ENCODE results near the gene NBEA. TPM values are rescaled to one million over a fixed set of nuclear protein-coding genes. Genes with fewer than 3 reads are reported as not detected.

Gene NBEA
- total RNA-seq = 12.0 TPM

DNA sequence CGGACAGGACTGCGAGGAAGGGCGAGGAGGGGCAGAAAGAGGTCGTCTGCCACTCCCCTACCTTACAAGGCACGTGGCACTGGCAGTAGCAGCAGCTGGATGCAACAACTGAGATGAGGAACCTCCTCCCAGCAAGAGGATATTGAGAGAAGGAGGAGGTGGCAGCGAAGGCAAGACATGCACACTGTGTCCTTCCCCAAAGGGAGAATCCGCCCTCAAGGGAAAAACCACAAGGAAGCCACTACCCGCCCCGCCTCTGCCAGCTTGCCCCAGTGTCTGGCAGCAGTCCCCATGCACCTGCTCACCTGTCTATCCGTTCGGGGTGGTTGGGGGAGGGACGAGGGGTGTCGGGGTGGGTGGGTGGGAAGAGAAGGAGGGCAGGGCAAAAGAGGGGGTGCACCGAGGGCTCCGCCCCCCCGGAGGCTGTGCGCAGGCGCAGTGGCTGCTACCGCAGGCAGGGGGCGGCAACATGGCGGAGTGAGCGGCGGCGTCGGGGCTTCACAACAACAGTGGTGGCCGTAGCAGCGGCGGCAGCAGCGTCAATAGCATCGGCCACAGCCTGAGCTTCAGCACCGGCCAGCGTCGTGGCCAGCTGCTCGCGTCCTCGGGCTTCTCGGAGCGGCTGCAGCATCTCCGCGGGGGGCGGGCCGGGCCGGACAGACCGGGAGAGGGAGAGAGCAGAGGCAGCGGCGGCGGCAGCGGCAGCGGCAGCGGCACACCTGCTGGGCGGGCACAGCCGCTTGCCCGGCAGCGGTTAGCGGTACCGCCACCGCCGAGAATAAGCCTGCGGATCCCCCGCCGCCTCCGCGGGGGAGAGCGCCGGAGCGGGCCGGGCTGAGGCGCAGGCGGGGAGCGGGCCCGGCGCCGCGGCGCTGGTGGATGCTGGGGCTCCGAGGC is at the start of gene NBEA:
Gene NBEA, plus strand, starts transcription at position 436 of the 897 bp plus-strand sequence. CDS start 551 bp downstream, outside the sequence.
- Histone ChIP-seq H3K9me3 (no peaks in the 10 kb centered on the region), H3K27me3 (no peaks in the 10 kb centered on the region), H3K27ac (peak within 1 kb of the TSS; percentile 90), H3K36me3 (no peaks in the 10 kb centered on the region), H3K4me1 (peaks cover 23% of the 10 kb centered on the region), H3K4me3 (peak within 1 kb of the TSS; percentile 83 to 85)
- TF ChIP-seq POLR2A (IDR thresholded peaks at IDR 0.05) (peak in 1 of 2 donors; percentile 43), CTCF (IDR thresholded peaks at IDR 0.05) (peak in 1 of 3 experiments; percentile 35), POLR2AphosphoS5 (IDR thresholded peaks at IDR 0.05; ENCODE audit: insufficient read depth in 1 of 2, low read depth in 1 of 2) (peak in 1 of 2 donors; percentile 75)
- intact Hi-C loops (cut with DNase I) = no loop called here
- DNase-seq (ENCODE audit: extremely low spot score in 2 of 2) = no peak

GRCh38 chr13:34894756-34895155 is 47.3 kb upstream of the NBEA start:
- Histone ChIP-seq H3K9me3 (no peaks in the 10 kb centered on the region), H3K27me3 (no peaks in the 10 kb centered on the region), H3K4me1 (no peaks in the 10 kb centered on the region), H3K4me3 (no peak overlapping the region), H3K36me3 (no peaks in the 10 kb centered on the region), H3K27ac (no peak overlapping the region)
- no peak for DNase-seq (ENCODE audit: extremely low spot score in 2 of 2)
- TF ChIP-seq CTCF (IDR thresholded peaks at IDR 0.05) = no peak
- no peak for TF ChIP-seq POLR2AphosphoS5 (IDR thresholded peaks at IDR 0.05; ENCODE audit: insufficient read depth in 1 of 2, low read depth in 1 of 2)
- TF ChIP-seq POLR2A (IDR thresholded peaks at IDR 0.05) = no peak
- intact Hi-C loops (cut with DNase I) = no loop called here

DNA sequence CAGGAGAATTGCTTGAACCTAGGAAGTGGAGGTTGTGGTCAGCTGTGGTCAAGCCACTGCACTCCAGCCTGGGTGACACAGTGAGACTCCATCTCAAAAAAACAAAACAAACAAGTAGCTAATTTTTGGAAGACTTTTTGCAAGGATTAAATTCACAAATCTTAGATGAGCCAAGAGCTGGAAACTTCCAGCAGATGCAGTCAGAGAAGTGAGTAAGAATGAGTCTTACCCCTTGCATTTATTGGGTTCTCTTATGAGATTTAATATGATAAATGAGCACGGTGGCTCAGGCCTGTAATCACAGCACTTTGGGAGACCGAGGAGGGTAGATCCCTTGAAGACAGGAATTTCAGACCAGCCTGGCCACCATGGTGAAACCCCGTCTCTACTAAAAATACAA is 44.9 kb upstream of the NBEA start:
- no peak for DNase-seq (ENCODE audit: extremely low spot score in 2 of 2)
- H3K4me1 ChIP-seq = no peaks in the 10 kb centered on the region
- no peak overlapping the region for H3K4me3 ChIP-seq
- no peaks in the 10 kb centered on the region for H3K27me3 ChIP-seq
- intact Hi-C loops (cut with DNase I) = no loop called here
- no peaks in the 10 kb centered on the region for H3K9me3 ChIP-seq
- no peaks in the 10 kb centered on the region for H3K36me3 ChIP-seq
- no peak overlapping the region for H3K27ac ChIP-seq
- TF ChIP-seq POLR2A (IDR thresholded peaks at IDR 0.05) (no peak), CTCF (IDR thresholded peaks at IDR 0.05) (no peak), POLR2AphosphoS5 (IDR thresholded peaks at IDR 0.05; ENCODE audit: insufficient read depth in 1 of 2, low read depth in 1 of 2) (no peak)

DNA sequence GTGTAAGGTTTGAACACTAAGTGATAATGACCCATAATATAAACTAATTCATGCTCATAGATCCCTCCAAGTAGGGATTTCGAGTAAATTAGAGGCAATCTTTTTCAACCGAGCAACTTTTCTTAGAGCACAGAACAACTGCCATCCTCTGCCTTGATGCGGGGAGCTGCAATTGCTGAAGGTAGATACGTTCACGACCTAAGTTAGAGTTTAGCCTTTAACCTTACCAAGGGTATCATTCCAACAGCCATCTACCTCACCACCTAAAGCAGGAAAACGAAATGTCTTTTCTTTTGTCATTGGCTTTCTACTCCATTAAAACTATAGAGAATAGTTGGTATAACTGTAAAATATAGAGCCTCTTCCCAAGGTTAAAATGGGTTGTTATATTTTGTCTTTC is 42.2 kb upstream of the NBEA start:
- Histone ChIP-seq H3K36me3 (no peaks in the 10 kb centered on the region), H3K27me3 (no peaks in the 10 kb centered on the region), H3K4me3 (no peak overlapping the region), H3K27ac (no peak overlapping the region), H3K9me3 (no peaks in the 10 kb centered on the region), H3K4me1 (no peaks in the 10 kb centered on the region)
- intact Hi-C loops (cut with DNase I) = no loop called here
- no peak for DNase-seq (ENCODE audit: extremely low spot score in 2 of 2)
- TF ChIP-seq CTCF (IDR thresholded peaks at IDR 0.05) = no peak
- no peak for TF ChIP-seq POLR2AphosphoS5 (IDR thresholded peaks at IDR 0.05; ENCODE audit: insufficient read depth in 1 of 2, low read depth in 1 of 2)
- no peak for TF ChIP-seq POLR2A (IDR thresholded peaks at IDR 0.05)

- H3K27me3 ChIP-seq = no peaks in the 10 kb centered on the region
- H3K36me3 ChIP-seq = no peaks in the 10 kb centered on the region
- TF ChIP-seq POLR2A (IDR thresholded peaks at IDR 0.05) (no peak), CTCF (IDR thresholded peaks at IDR 0.05) (no peak), POLR2AphosphoS5 (IDR thresholded peaks at IDR 0.05; ENCODE audit: insufficient read depth in 1 of 2, low read depth in 1 of 2) (no peak)
- H3K9me3 ChIP-seq = no peaks in the 10 kb centered on the region
- no peaks in the 10 kb centered on the region for H3K4me1 ChIP-seq
- DNase-seq (ENCODE audit: extremely low spot score in 2 of 2) = no peak
- intact Hi-C loops (cut with DNase I) = no loop called here
- no peak overlapping the region for H3K4me3 ChIP-seq
- no peak overlapping the region for H3K27ac ChIP-seq
Measured at GRCh38 chr13:34900288-34900739, 41.8 kb upstream of the NBEA start.

Data from vagina (tissue), 2 donors.